ENCODE data around the gene CDK10.
"Not testable (repeated sequence)": the region's sequence is repeated elsewhere in the genome, so short reads cannot be mapped to it uniquely, and the experiment has no call there.

CDK10 gene

GRCh38 chr16:89661215-89661614 is 25.3 kb upstream of the CDK10 start:
- Histone ChIP-seq H3K4me3 (replicated peaks; ENCODE audit: insufficient read depth, low read length) (no peak overlapping the region), H3K27ac (replicated peaks) (no peak overlapping the region), H3K27me3 (ENCODE audit: insufficient read depth, poor library complexity, severe bottlenecking) (no peaks in the 10 kb centered on the region)
- TF ChIP-seq SPI1 (IDR thresholded peaks at IDR 0.05; ENCODE audit: borderline replicate concordance, low read depth) (no peak), POLR2AphosphoS5 (IDR thresholded peaks at IDR 0.05; ENCODE audit: low read depth) (no peak), GABPA (IDR thresholded peaks at IDR 0.05; ENCODE audit: low read depth) (no peak), CTCF (IDR thresholded peaks at IDR 0.05; ENCODE audit: insufficient read depth, low read length) (no peak), REST (IDR thresholded peaks at IDR 0.05; ENCODE audit: insufficient replicate concordance, low read depth) (no peak)
- DNase-seq (ENCODE audit: low read depth in 1 of 2, low spot score in 1 of 2): no peak

GRCh38 chr16:89664238-89664637 is 22.3 kb upstream of the CDK10 start:
- not testable (repeated sequence) for H3K4me3 ChIP-seq (replicated peaks; ENCODE audit: insufficient read depth, low read length); DNase-seq (ENCODE audit: low read depth in 1 of 2, low spot score in 1 of 2); H3K27ac ChIP-seq (replicated peaks); H3K27me3 ChIP-seq (ENCODE audit: insufficient read depth, poor library complexity, severe bottlenecking)

- peak; percentile 7 to 54 for DNase-seq (ENCODE audit: low read depth in 1 of 2, low spot score in 1 of 2)
- peak; percentile 9 for TF ChIP-seq CTCF (IDR thresholded peaks at IDR 0.05; ENCODE audit: insufficient read depth, low read length)
- H3K27me3 ChIP-seq (ENCODE audit: insufficient read depth, poor library complexity, severe bottlenecking); H3K4me3 ChIP-seq (replicated peaks; ENCODE audit: insufficient read depth, low read length); H3K27ac ChIP-seq (replicated peaks): not testable (repeated sequence)
These were observed 19.5 kb upstream of the CDK10 start for GRCh38 chr16:89667000-89667399.

- TF ChIP-seq REST (IDR thresholded peaks at IDR 0.05; ENCODE audit: insufficient replicate concordance, low read depth): no peak
- no peak for TF ChIP-seq POLR2AphosphoS5 (IDR thresholded peaks at IDR 0.05; ENCODE audit: low read depth)
- no peak for TF ChIP-seq GABPA (IDR thresholded peaks at IDR 0.05; ENCODE audit: low read depth)
- no peak for TF ChIP-seq SPI1 (IDR thresholded peaks at IDR 0.05; ENCODE audit: borderline replicate concordance, low read depth)
- TF ChIP-seq CTCF (IDR thresholded peaks at IDR 0.05; ENCODE audit: insufficient read depth, low read length): no peak
- Histone ChIP-seq H3K27ac (replicated peaks) (no peak overlapping the region), H3K27me3 (ENCODE audit: insufficient read depth, poor library complexity, severe bottlenecking) (no peaks in the 10 kb centered on the region), H3K4me3 (replicated peaks; ENCODE audit: insufficient read depth, low read length) (no peak overlapping the region)
- no peak for DNase-seq (ENCODE audit: low read depth in 1 of 2, low spot score in 1 of 2)
These were observed 18.9 kb upstream of the CDK10 start for GRCh38 chr16:89667633-89668032.
